Body of pancreas (tissue), 4 donors: ENCODE measurements around the gene E4F1. TPM values are rescaled to one million over a fixed set of nuclear protein-coding genes. Genes with fewer than 3 reads are reported as not detected.

Experiments
- ATAC-seq: fragments of 150-250 bp; one replicate; pipeline ENCODE4 v1.9.1; 2016
- DNase-seq, 4 donors: peaks; one replicate each; pipeline ENCODE4 v3.0.0-alpha.2; 2019
- H3K27ac ChIP-seq, 4 donors: fragments of 200-600 bp; sonication (generic); 1 replicate in 3 of 4; 2 replicates in 1 of 4; pipeline versions ENCODE4 v1.5.1 to v1.6.1; 2016 to 2019; ENCODE audit warnings: mild to moderate bottlenecking in 1 of 4, mixed read lengths in 1 of 4, moderate library complexity in 1 of 4
- H3K27me3 ChIP-seq, 2 donors: fragments of 200-600 bp; sonication (generic); one replicate each; pipeline ENCODE4 v1.6.0; 2016; ENCODE audit warnings: mild to moderate bottlenecking in 1 of 2
- H3K36me3 ChIP-seq, 2 donors: fragments of 200-600 bp; sonication (generic); replicated peaks in 1 of 2; 2 replicates each; pipeline ENCODE4 v1.5.1; 2016; ENCODE audit warnings: low read depth in 2 of 2; ENCODE audit not compliant: insufficient read depth in 1 of 2
- H3K4me1 ChIP-seq: fragments of 200-600 bp; sonication (generic); one replicate; pipeline ENCODE4 v1.6.0; 2016
- H3K4me3 ChIP-seq, 2 donors: fragments of 200-600 bp; sonication (generic); 1 replicate in 1 of 2; 2 replicates in 1 of 2; pipeline ENCODE4 v1.5.1; 2016 to 2019
- H3K9me3 ChIP-seq, 3 donors: fragments of 200-600 bp; sonication (generic); 1 replicate in 2 of 3; 2 replicates in 1 of 3; pipeline ENCODE4 v1.5.1; 2016
- POLR2A ChIP-seq, 3 donors: fragments of 450-650 bp; IDR thresholded peaks; one replicate each; pipeline ENCODE4 v1.6.1; 2016; ENCODE audit warnings: antibody characterized with exemption in 3 of 3, mild to moderate bottlenecking in 2 of 3
- WGBS, 2 donors: methylation state at CpG; one replicate each; pipeline ENCODE4 v1.1.5; 2017; 5-methylcytosine and 5-hydroxymethylcytosine counted together
- intact Hi-C: fragments of 100-400 bp; cut with DNase I; formaldehyde crosslinking; loops from one replicate; pipeline ENCODE4 v1.15.1; 2023
- total RNA-seq, 2 donors: library from RNA; depleted of rRNA; stranded (reverse); fragments of >200 nt; gene quantifications; one replicate each; pipeline ENCODE4 v1.1.0, GENCODE V29; 2016
- TF ChIP-seq, protein P1 (sequence below), 7 experiments: fragments of 450-650 bp in 4 of 7; fragments of 200-600 bp in 3 of 7; sonication (generic) in 3 of 7; IDR thresholded peaks; one replicate each; pipeline ENCODE4 v1.5.1; 2016 to 2019; ENCODE audit warnings: antibody characterized with exemption in 7 of 7

The E4F1 gene, protein sequence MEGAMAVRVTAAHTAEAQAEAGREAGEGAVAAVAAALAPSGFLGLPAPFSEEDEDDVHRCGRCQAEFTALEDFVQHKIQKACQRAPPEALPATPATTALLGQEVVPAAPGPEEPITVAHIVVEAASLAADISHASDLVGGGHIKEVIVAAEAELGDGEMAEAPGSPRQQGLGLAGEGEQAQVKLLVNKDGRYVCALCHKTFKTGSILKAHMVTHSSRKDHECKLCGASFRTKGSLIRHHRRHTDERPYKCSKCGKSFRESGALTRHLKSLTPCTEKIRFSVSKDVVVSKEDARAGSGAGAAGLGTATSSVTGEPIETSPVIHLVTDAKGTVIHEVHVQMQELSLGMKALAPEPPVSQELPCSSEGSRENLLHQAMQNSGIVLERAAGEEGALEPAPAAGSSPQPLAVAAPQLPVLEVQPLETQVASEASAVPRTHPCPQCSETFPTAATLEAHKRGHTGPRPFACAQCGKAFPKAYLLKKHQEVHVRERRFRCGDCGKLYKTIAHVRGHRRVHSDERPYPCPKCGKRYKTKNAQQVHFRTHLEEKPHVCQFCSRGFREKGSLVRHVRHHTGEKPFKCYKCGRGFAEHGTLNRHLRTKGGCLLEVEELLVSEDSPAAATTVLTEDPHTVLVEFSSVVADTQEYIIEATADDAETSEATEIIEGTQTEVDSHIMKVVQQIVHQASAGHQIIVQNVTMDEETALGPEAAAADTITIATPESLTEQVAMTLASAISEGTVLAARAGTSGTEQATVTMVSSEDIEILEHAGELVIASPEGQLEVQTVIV
- total RNA-seq: 10 to 100 TPM; 22.3 to 48.1 TPM

DNA sequence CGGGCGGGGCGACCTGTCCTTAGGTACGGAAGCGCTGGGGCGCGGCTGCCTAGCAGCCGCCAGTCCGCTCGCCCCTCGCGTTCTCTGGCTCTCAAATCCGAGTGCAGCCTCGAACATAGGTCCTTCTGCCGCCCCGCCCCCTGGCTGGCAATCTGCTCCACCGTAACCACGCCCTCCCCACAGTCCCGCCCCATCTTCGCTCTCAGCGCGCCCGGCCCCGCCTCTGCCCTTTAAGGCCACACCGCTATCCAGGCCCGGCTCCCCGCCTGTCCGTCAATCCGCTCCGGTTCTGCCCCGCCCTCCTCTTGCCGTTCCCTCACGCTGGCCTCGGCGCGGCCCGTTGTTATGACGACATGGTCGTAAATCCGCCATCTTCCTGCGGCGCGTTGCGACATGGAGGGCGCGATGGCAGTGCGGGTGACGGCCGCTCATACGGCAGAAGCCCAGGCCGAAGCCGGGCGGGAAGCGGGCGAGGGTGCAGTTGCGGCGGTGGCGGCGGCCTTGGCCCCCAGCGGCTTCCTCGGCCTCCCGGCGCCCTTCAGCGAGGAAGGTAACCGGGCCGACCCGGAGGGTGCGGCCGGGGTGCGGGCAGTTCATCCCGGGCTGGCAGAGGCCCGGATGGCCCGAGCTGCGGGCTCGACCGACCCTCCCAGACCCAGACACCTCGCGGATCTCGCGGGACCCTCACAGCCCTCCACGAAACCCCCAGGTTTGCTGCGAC lies at the start of gene E4F1:
Gene E4F1, plus strand, starts transcription at position 371 of the 721 bp plus-strand sequence. Its CDS starts 23 bp downstream, at position 394.
- TF ChIP-seq POLR2A (IDR thresholded peaks at IDR 0.05): peak; percentile 90 to 92 (median 92)
- TF ChIP-seq, protein P1, sequence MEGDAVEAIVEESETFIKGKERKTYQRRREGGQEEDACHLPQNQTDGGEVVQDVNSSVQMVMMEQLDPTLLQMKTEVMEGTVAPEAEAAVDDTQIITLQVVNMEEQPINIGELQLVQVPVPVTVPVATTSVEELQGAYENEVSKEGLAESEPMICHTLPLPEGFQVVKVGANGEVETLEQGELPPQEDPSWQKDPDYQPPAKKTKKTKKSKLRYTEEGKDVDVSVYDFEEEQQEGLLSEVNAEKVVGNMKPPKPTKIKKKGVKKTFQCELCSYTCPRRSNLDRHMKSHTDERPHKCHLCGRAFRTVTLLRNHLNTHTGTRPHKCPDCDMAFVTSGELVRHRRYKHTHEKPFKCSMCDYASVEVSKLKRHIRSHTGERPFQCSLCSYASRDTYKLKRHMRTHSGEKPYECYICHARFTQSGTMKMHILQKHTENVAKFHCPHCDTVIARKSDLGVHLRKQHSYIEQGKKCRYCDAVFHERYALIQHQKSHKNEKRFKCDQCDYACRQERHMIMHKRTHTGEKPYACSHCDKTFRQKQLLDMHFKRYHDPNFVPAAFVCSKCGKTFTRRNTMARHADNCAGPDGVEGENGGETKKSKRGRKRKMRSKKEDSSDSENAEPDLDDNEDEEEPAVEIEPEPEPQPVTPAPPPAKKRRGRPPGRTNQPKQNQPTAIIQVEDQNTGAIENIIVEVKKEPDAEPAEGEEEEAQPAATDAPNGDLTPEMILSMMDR (IDR thresholded peaks at IDR 0.05): peak in 3 of 7 experiments; percentile 10 to 33 (median 31)
- Histone ChIP-seq H3K36me3 (no peaks in the 10 kb centered on the region), H3K27me3 (no peaks in the 10 kb centered on the region), H3K27ac (peak within 1 kb of the TSS; percentile 33 to 81 (median 73)), H3K9me3 (no peaks in the 10 kb centered on the region), H3K4me3 (peak within 1 kb of the TSS; percentile 45 to 75), H3K4me1 (peaks cover 32% of the 10 kb centered on the region)
- intact Hi-C loops: no loop called here
- ATAC-seq: peak; percentile 99
- 0% methylated on average over 6 to 73 of the region's 82 CpGs for WGBS, 2 donors
- peak; percentile 100 for DNase-seq

GRCh38 chr16:2173916-2174315 lies 49.5 kb upstream of the E4F1 start:
- H3K27me3 ChIP-seq: no peaks in the 10 kb centered on the region
- intact Hi-C loops: no loop called here
- ATAC-seq (no peak), DNase-seq (no peak)
- 92 to 93% methylated on average over 3 to 4 of the region's 4 CpGs for WGBS, 2 donors
- no peaks in the 10 kb centered on the region for H3K9me3 ChIP-seq
- no peaks in the 10 kb centered on the region for H3K4me1 ChIP-seq
- TF ChIP-seq, protein P1 (IDR thresholded peaks at IDR 0.05): no peak
- TF ChIP-seq POLR2A (IDR thresholded peaks at IDR 0.05): no peak
- H3K36me3 ChIP-seq: peaks cover 10 to 23% of the 10 kb centered on the region in 2 donors
- H3K27ac ChIP-seq: no peak overlapping the region
- no peak overlapping the region for H3K4me3 ChIP-seq

GRCh38 chr16:2174396-2175131 lies 48.8 kb upstream of the E4F1 start:
- intact Hi-C loops: no loop called here
- H3K36me3 ChIP-seq: peaks cover 10 to 23% of the 10 kb centered on the region in 2 donors
- no peaks in the 10 kb centered on the region for H3K4me1 ChIP-seq
- no peak overlapping the region for H3K27ac ChIP-seq
- no peaks in the 10 kb centered on the region for H3K27me3 ChIP-seq
- H3K9me3 ChIP-seq: no peaks in the 10 kb centered on the region
- no peak overlapping the region for H3K4me3 ChIP-seq
- ATAC-seq (no peak), DNase-seq (no peak)
- 91 to 92% methylated on average over 11 to 20 of the region's 21 CpGs for WGBS, 2 donors
- TF ChIP-seq POLR2A (IDR thresholded peaks at IDR 0.05): no peak
- TF ChIP-seq, protein P1 (IDR thresholded peaks at IDR 0.05): no peak

DNA sequence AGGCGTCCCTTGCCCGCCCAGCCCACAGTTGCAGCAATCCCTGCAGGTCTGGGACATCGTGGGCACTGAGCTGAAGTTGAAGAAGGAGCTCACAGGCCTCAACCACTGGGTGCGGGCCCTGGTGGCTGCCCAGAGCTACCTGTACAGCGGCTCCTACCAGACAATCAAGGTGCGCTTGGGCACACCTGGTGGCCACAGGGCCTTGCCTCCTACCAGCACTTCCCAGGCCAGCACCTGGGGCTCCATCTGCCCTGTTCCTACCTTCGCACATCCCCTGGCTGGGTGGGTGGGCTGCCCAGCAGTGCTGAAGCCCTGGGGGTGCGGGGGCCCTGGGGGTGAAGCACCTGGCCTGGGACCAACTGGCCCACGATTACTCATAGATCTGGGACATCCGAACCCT lies 47.9 kb upstream of the E4F1 start:
- no peak overlapping the region for H3K4me3 ChIP-seq
- DNase-seq (no peak), ATAC-seq (no peak)
- peaks cover 10 to 23% of the 10 kb centered on the region in 2 donors for H3K36me3 ChIP-seq
- TF ChIP-seq, protein P1 (IDR thresholded peaks at IDR 0.05): no peak
- no peak for TF ChIP-seq POLR2A (IDR thresholded peaks at IDR 0.05)
- H3K4me1 ChIP-seq: no peaks in the 10 kb centered on the region
- H3K27me3 ChIP-seq: no peaks in the 10 kb centered on the region
- WGBS, 2 donors: 94 to 95% methylated on average over 5 to 10 of the region's 10 CpGs
- intact Hi-C loops: no loop called here
- no peak overlapping the region for H3K27ac ChIP-seq
- H3K9me3 ChIP-seq: no peaks in the 10 kb centered on the region
